GM10266 (cell line): ENCODE data around the gene FBXL13.
A peak's percentile ranks its signal among the peaks of the same experiment; 100 is the strongest.

Source experiments
- DNase-seq: peaks from one replicate; pipeline ENCODE4 v3.0.0; 2012; ENCODE audit errors: extremely low spot score
- TF ChIP-seq, protein P1 (sequence below): IDR thresholded peaks from 2 replicates; pipeline ENCODE4 v1.5.1; 2012; ENCODE audit warnings: mild to moderate bottlenecking, low read depth; ENCODE audit not compliant: control insufficient read depth, insufficient read depth; ENCODE audit errors: missing control alignments

Gene FBXL13

DNA sequence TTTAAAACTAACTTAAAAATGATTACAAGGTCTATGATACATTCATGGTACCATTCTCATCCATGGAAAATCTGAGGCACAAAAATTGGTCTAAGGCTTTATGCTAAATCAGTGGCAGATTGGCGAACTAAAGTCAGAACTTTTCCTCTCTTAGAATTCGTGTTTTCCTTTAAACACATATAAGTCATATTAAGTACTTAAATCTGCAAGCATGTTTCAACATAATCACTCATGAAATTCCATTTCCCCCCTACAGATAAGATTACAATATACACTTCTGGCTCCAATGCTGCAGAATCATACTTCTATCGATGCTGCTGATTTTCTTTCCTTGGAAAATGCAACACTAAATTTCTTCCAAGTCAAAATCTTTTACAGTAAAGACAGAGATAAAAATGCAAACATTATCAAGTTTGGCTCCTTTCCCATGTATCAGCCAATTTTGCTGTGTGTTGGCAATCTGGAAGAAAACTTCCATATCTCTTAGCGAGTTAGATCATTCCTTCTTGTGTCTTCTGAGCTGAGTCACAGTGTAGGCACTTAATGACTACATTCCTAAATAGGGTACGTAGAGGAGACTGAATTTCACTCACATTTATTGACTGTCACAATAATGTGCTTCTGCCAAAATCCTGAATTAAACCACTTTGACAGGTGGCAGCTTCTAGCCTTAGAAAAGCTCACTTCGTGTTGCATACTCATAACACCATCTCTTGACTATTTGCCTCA is 238.2 kb downstream of the FBXL13 start:
- TF ChIP-seq, protein P1, sequence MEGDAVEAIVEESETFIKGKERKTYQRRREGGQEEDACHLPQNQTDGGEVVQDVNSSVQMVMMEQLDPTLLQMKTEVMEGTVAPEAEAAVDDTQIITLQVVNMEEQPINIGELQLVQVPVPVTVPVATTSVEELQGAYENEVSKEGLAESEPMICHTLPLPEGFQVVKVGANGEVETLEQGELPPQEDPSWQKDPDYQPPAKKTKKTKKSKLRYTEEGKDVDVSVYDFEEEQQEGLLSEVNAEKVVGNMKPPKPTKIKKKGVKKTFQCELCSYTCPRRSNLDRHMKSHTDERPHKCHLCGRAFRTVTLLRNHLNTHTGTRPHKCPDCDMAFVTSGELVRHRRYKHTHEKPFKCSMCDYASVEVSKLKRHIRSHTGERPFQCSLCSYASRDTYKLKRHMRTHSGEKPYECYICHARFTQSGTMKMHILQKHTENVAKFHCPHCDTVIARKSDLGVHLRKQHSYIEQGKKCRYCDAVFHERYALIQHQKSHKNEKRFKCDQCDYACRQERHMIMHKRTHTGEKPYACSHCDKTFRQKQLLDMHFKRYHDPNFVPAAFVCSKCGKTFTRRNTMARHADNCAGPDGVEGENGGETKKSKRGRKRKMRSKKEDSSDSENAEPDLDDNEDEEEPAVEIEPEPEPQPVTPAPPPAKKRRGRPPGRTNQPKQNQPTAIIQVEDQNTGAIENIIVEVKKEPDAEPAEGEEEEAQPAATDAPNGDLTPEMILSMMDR: no peak
- DNase-seq: no peak

GRCh38 chr7:102834999-102835398 is 239.6 kb downstream of the FBXL13 start:
- peak; percentile 35 for DNase-seq
- TF ChIP-seq, protein P1: no peak

GRCh38 chr7:102834466-102834865 is 240.1 kb downstream of the FBXL13 start:
- TF ChIP-seq, protein P1: no peak

GRCh38 chr7:102833343-102833742 is 241.3 kb downstream of the FBXL13 start:
- TF ChIP-seq, protein P1: no peak
- DNase-seq: no peak

More at GRCh38 chr7:102834466-102834865, 240.1 kb downstream of the FBXL13 start:
- no peak for DNase-seq

DNA sequence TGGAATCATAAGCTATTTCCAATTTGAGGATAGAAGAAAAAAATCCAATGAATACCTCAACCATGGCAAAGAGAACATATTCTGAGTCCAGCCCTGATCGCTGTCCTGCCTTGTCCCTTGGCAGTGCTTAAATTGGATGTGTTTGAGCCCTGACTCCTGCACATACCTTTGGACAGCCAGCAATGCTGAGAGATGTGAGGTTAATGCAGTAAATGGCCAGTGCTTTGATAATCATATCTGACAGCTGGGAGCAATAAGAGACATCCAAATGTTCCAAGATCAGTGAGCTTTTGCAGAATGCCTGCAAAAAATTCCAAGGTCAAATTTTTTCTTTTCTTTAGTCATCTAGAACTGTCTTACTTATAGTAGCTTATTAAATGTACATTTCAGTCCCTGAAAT is 241.9 kb downstream of the FBXL13 start:
- TF ChIP-seq, protein P1: no peak
- DNase-seq: no peak

- no peak for DNase-seq
- TF ChIP-seq, protein P1: no peak
Measured at GRCh38 chr7:102830197-102830596, 244.4 kb downstream of the FBXL13 start.

GRCh38 chr7:102829075-102829474 is 245.5 kb downstream of the FBXL13 start:
- TF ChIP-seq, protein P1: no peak
- no peak for DNase-seq
